HCT116 (cell line): Measurements from ENCODE around the gene ABCD1.

Experiments
- TF ChIP-seq, protein P1 (sequence below), 3 experiments: fragments of 200-600 bp in 1 of 3; sonication (generic) in 1 of 3; IDR thresholded peaks in 2 of 3; conservative IDR thresholded peaks in 1 of 3; 2 replicates each; pipeline ENCODE4 v1.5.1; 2012 to 2017; ENCODE audit warnings: low read depth in 2 of 3, low read length in 2 of 3, antibody characterized with exemption in 1 of 3, borderline replicate concordance in 1 of 3, control low read depth in 1 of 3, mild to moderate bottlenecking in 1 of 3, mixed read lengths in 1 of 3, mixed run types in 1 of 3, moderate library complexity in 1 of 3; ENCODE audit not compliant: insufficient read depth in 1 of 3
- TF ChIP-seq, protein P2 (sequence below): IDR thresholded peaks from 2 replicates; pipeline ENCODE4 v1.6.1; 2012

DNA sequence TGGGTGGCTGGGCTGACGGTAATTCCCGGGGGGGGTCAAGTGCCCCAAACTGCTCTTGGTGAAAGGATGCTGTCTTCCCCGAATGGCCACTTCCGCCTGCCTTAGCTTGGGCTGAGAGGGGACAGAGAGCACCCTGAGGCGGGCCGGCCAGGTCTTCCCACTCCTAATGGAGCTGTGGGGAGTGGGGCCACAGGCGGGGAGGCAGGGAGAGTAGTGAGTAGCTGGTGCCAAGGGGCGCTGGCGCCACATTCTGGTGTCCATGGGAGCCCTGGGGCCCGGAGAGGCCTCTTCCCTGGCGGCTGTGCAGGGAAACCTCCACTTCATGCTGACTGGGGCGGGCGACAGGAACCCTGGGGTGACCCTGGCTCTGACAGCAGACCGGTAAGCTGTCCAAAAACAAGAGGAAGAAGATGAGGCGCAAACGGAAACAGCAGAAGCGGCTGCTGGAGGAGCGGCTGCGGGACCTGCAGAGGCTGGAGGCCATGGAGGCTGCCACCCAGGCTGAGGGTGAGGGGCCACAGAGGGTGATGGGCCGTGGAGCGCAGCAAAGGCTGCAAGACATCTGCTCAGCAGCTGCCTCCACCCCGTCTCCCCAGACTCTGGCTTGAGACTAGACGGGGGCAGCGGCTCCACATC, 58.8 kb downstream of the ABCD1 start:
- TF ChIP-seq, protein P1, sequence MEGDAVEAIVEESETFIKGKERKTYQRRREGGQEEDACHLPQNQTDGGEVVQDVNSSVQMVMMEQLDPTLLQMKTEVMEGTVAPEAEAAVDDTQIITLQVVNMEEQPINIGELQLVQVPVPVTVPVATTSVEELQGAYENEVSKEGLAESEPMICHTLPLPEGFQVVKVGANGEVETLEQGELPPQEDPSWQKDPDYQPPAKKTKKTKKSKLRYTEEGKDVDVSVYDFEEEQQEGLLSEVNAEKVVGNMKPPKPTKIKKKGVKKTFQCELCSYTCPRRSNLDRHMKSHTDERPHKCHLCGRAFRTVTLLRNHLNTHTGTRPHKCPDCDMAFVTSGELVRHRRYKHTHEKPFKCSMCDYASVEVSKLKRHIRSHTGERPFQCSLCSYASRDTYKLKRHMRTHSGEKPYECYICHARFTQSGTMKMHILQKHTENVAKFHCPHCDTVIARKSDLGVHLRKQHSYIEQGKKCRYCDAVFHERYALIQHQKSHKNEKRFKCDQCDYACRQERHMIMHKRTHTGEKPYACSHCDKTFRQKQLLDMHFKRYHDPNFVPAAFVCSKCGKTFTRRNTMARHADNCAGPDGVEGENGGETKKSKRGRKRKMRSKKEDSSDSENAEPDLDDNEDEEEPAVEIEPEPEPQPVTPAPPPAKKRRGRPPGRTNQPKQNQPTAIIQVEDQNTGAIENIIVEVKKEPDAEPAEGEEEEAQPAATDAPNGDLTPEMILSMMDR (IDR thresholded peaks at IDR 0.05 in 2 of 3, conservative IDR thresholded peaks at IDR 0.05 in 1 of 3; ENCODE audit: borderline replicate concordance in 1 of 3, insufficient read depth in 1 of 3, low read depth in 2 of 3, low read length in 2 of 3), result no peak
- TF ChIP-seq, protein P2, sequence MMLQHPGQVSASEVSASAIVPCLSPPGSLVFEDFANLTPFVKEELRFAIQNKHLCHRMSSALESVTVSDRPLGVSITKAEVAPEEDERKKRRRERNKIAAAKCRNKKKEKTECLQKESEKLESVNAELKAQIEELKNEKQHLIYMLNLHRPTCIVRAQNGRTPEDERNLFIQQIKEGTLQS, result no peak
